KBM-7 (cell line): Measurements from ENCODE around the gene CAB39.

ENCODE experiments used
- DNase-seq: peaks from one replicate; pipeline ENCODE4 v3.0.0-alpha.2; 2015
- in situ Hi-C: fragments of 300-500 bp; cut with MboI; formaldehyde crosslinking; loops from 2 replicates; pipeline ENCODE4 v1.14.3; 2020; ENCODE audit warnings: low sequenced_read_pairs, low pct_unique_long_range_greater_than_20kb, mixed read lengths

Gene CAB39

GRCh38 chr2:230864605-230865306 is 152.1 kb downstream of the CAB39 start, which contains the start of gene ITM2C:
ITM2C (plus strand) TSS chr2:230864942; CDS start chr2:230865026, 84 bp downstream.
- in situ Hi-C loops = no loop called here
- DNase-seq = peak; percentile 65

- no peak for DNase-seq
- in situ Hi-C loops = no loop called here
These were observed 152.7 kb downstream of the CAB39 start for GRCh38 chr2:230865307-230865765.

GRCh38 chr2:230865766-230866755 is 153.4 kb downstream of the CAB39 start:
- DNase-seq = peak; percentile 48
- in situ Hi-C loops = no loop called here

GRCh38 chr2:230866756-230867523 is 154.3 kb downstream of the CAB39 start:
- DNase-seq = peak; percentile 61
- in situ Hi-C loops = no loop called here

GRCh38 chr2:230868161-230868946 is 155.7 kb downstream of the CAB39 start:
- in situ Hi-C loops = no loop called here
- DNase-seq = peak; percentile 45

GRCh38 chr2:230868947-230869913 is 156.6 kb downstream of the CAB39 start:
- in situ Hi-C loops = no loop called here
- DNase-seq = no peak

- in situ Hi-C loops = no loop called here
These were observed 157.4 kb downstream of the CAB39 start for GRCh38 chr2:230869914-230870543.

More at GRCh38 chr2:230869914-230870543, 157.4 kb downstream of the CAB39 start:
- DNase-seq = peak; percentile 49
